Liver (tissue), 9 donors: ENCODE measurements around the gene PFKFB3. TPM values are rescaled to one million over a fixed set of nuclear protein-coding genes. Genes with fewer than 3 reads are reported as not detected.
"Not testable (repeated sequence)": the region's sequence is repeated elsewhere in the genome, so short reads cannot be mapped to it uniquely, and the experiment has no call there.

Experiments
- DNase-seq: peaks from one replicate; pipeline ENCODE4 v3.0.0-alpha.2; 2017; ENCODE audit warnings: low spot score
- H3K27ac ChIP-seq, 2 donors: one replicate each; pipeline ENCODE4 v1.7.0; 2013; ENCODE audit warnings: inconsistent platforms in 2 of 2, low read length in 2 of 2, control low read depth in 1 of 2, low read depth in 1 of 2, mild to moderate bottlenecking in 1 of 2
- H3K27me3 ChIP-seq, 4 donors: one replicate each; pipeline versions ENCODE4 v1.6.1 to v1.7.0; 2013; ENCODE audit warnings: low read length in 3 of 4, inconsistent platforms in 1 of 4, mild to moderate bottlenecking in 1 of 4, moderate library complexity in 1 of 4; ENCODE audit not compliant: control insufficient read depth in 4 of 4, insufficient read depth in 4 of 4
- H3K36me3 ChIP-seq, 4 donors: one replicate each; pipeline versions ENCODE4 v1.6.1 to v1.7.0; 2013; ENCODE audit warnings: low read length in 3 of 4, mild to moderate bottlenecking in 3 of 4, low read depth in 1 of 4, moderate library complexity in 1 of 4; ENCODE audit not compliant: control insufficient read depth in 4 of 4, insufficient read depth in 3 of 4
- H3K4me1 ChIP-seq, 4 donors: one replicate each; pipeline versions ENCODE4 v1.6.1 to v1.7.0; 2013; ENCODE audit warnings: low read length in 3 of 4, mild to moderate bottlenecking in 3 of 4, moderate library complexity in 1 of 4; ENCODE audit not compliant: control insufficient read depth in 4 of 4, insufficient read depth in 4 of 4
- H3K4me3 ChIP-seq, 3 donors: one replicate each; pipeline versions ENCODE4 v1.6.1 to v1.7.0; 2013; ENCODE audit warnings: low read length in 3 of 3, control low read depth in 1 of 3, low read depth in 1 of 3, mild to moderate bottlenecking in 1 of 3
- H3K9ac ChIP-seq, 2 donors: one replicate each; pipeline ENCODE4 v1.7.0; 2013; ENCODE audit warnings: low read length in 2 of 2, mild to moderate bottlenecking in 2 of 2, moderate library complexity in 2 of 2, control low read depth in 1 of 2, low read depth in 1 of 2
- H3K9me3 ChIP-seq, 4 donors: one replicate each; pipeline versions ENCODE4 v1.6.1 to v1.7.0; 2013; ENCODE audit warnings: low read length in 3 of 4; ENCODE audit not compliant: control insufficient read depth in 4 of 4
- EGR1 ChIP-seq, 2 donors: IDR thresholded peaks; 2 replicates each; pipeline ENCODE4 v1.6.1; 2016 to 2018; ENCODE audit warnings: antibody characterized with exemption in 2 of 2, low read depth in 2 of 2
- FOXA1 ChIP-seq: IDR thresholded peaks from 2 replicates; pipeline ENCODE4 v1.6.1; 2016; ENCODE audit warnings: antibody characterized with exemption
- FOXA2 ChIP-seq: IDR thresholded peaks from 2 replicates; pipeline ENCODE4 v1.6.1; 2016; ENCODE audit warnings: antibody characterized with exemption
- GABPA ChIP-seq, 2 donors: IDR thresholded peaks in 1 of 2; conservative IDR thresholded peaks in 1 of 2; 2 replicates each; pipeline ENCODE4 v1.6.1; 2016; ENCODE audit warnings: antibody characterized with exemption in 2 of 2, mild to moderate bottlenecking in 1 of 2, moderate library complexity in 1 of 2
- HNF4A ChIP-seq, 2 donors: conservative IDR thresholded peaks; 2 replicates each; pipeline ENCODE4 v1.6.1; 2016; ENCODE audit warnings: antibody characterized with exemption in 2 of 2, mild to moderate bottlenecking in 2 of 2
- HNF4G ChIP-seq: IDR thresholded peaks from 2 replicates; pipeline ENCODE4 v1.6.1; 2016; ENCODE audit warnings: antibody characterized with exemption
- NR2F2 ChIP-seq: IDR thresholded peaks from 2 replicates; pipeline ENCODE4 v1.6.1; 2016; ENCODE audit warnings: antibody characterized with exemption
- RAD21 ChIP-seq, 2 donors: IDR thresholded peaks; 2 replicates each; pipeline ENCODE4 v1.6.1; 2016; ENCODE audit warnings: antibody characterized with exemption in 2 of 2, mild to moderate bottlenecking in 2 of 2
- RXRA ChIP-seq, 2 donors: IDR thresholded peaks; 2 replicates each; pipeline ENCODE4 v1.6.1; 2017 to 2018; ENCODE audit warnings: antibody characterized with exemption in 2 of 2, mild to moderate bottlenecking in 1 of 2
- SP1 ChIP-seq: IDR thresholded peaks from 2 replicates; pipeline ENCODE4 v1.6.1; 2018; ENCODE audit warnings: antibody characterized with exemption, mild to moderate bottlenecking
- TAF1 ChIP-seq: conservative IDR thresholded peaks from 2 replicates; pipeline ENCODE4 v1.6.1; 2016; ENCODE audit warnings: antibody characterized with exemption, mild to moderate bottlenecking
- YY1 ChIP-seq: IDR thresholded peaks from 2 replicates; pipeline ENCODE4 v1.6.1; 2016; ENCODE audit warnings: antibody characterized with exemption, mild to moderate bottlenecking
- WGBS: extraction: QIAGEN DNeasy Blood & Tissue Kit; methylation state at CpG from one replicate; pipeline ENCODE4 v1.1.7; 2013; 5-methylcytosine and 5-hydroxymethylcytosine counted together
- polyA plus RNA-seq, 2 donors: library from polyadenylated mRNA; stranded (reverse) in 1 of 2; unstranded in 1 of 2; fragments of 200-250 nt in 1 of 2; fragments of >200 nt in 1 of 2; fragmentation: Nextera tagmentation in 1 of 2; extraction: Ambion mirVana in 1 of 2; gene quantifications; one replicate each; pipeline versions ENCODE4 v1.2.1 to v1.2.3, GENCODE V29; 2013 to 2015
- total RNA-seq, 2 donors: library from RNA; depleted of rRNA; stranded (reverse); fragments of >200 nt; gene quantifications; one replicate each; pipeline ENCODE4 v1.2.3, GENCODE V29; 2014
- TF ChIP-seq, protein P1 (sequence below): IDR thresholded peaks from 2 replicates; pipeline ENCODE4 v1.6.1; 2016; ENCODE audit warnings: antibody characterized with exemption
- TF ChIP-seq, protein P2 (sequence below): IDR thresholded peaks from 2 replicates; pipeline ENCODE4 v1.6.1; 2016; ENCODE audit warnings: antibody characterized with exemption
- TF ChIP-seq, protein P3 (sequence below): IDR thresholded peaks from 2 replicates; pipeline ENCODE4 v1.6.1; 2016; ENCODE audit warnings: antibody characterized with exemption
- TF ChIP-seq, protein P4 (sequence below): fragments of 150-350 bp; IDR thresholded peaks from 2 replicates; pipeline ENCODE4 v1.5.1; 2017; ENCODE audit warnings: improper control_type of control experiment, low read depth, low read length; ENCODE audit not compliant: missing input control
- donor health status: healthy.
- donor health status: healthy.
- donor health status: healthy.
- donor health status: healthy.
- donor health status: healthy.

Gene PFKFB3
- total and polyA plus RNA-seq, 4 donors, result 1.6 to 9.1 (median 5.8) TPM

DNA sequence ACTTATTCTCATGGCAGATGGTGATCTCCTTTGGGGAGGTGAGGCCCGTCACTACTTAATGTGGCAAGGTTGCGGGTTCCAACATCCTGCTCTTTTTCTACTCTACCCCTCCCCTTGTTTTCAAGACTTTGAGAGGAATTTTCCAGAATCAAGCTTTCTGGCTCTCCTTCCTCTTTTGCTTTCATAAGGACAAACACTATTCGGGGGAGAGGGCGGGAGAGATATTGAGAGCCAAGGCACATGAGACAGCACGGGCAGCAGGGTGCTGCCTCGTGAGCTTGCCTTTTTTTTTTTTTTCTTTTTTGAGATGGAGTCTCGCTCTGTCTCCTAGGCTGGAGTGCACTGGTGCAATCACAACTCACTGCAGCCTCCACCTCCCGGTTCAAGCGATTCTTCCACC is 6.9 kb upstream of the PFKFB3 start:
- WGBS, result 79% methylated on average over 9 of the region's 9 CpGs
- Histone ChIP-seq H3K27me3 (no peaks in the 10 kb centered on the region), H3K27ac (no peak overlapping the region), H3K9me3 (no peaks in the 10 kb centered on the region), H3K36me3 (no peaks in the 10 kb centered on the region), H3K4me3 (no peak overlapping the region), H3K4me1 (peaks cover 8 to 36% (median 26%) of the 10 kb centered on the region in 4 donors), H3K9ac (no peak overlapping the region)
- DNase-seq, result no peak
- TF ChIP-seq SP1, result no peak
- TF ChIP-seq, protein P1, sequence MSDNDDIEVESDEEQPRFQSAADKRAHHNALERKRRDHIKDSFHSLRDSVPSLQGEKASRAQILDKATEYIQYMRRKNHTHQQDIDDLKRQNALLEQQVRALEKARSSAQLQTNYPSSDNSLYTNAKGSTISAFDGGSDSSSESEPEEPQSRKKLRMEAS, result no peak
- TF ChIP-seq, protein P2, sequence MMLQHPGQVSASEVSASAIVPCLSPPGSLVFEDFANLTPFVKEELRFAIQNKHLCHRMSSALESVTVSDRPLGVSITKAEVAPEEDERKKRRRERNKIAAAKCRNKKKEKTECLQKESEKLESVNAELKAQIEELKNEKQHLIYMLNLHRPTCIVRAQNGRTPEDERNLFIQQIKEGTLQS, result no peak
- no peak for TF ChIP-seq FOXA1
- TF ChIP-seq FOXA2, result no peak
- no peak for TF ChIP-seq NR2F2

DNA sequence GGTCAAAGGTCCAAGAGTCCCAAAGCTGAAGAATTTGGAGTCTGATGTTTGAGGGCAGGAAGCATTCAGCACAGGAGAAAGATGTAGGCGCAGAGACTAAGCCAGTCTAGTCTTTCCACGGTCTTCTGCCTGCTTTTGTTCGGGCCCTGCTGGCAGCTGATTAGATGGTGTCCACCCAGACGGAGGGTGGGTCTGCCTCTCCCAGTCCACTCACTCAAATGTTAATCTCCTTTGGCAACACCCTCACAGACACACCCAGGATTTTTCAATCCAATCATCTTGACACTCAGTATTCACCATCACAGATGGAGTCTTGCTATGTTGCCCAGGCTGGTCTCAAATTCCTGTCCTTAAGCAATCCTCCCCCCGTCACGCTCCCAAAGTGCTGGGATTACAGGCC is 6.2 kb upstream of the PFKFB3 start:
- not testable (repeated sequence) for H3K27me3 ChIP-seq, H3K27ac ChIP-seq, H3K9ac ChIP-seq, H3K4me3 ChIP-seq, DNase-seq, H3K9me3 ChIP-seq, H3K36me3 ChIP-seq
- WGBS, result 92% methylated on average over 6 of the region's 6 CpGs
- H3K4me1 ChIP-seq, result peaks cover 10 to 37% (median 24%) of the 10 kb centered on the region in 4 donors

DNA sequence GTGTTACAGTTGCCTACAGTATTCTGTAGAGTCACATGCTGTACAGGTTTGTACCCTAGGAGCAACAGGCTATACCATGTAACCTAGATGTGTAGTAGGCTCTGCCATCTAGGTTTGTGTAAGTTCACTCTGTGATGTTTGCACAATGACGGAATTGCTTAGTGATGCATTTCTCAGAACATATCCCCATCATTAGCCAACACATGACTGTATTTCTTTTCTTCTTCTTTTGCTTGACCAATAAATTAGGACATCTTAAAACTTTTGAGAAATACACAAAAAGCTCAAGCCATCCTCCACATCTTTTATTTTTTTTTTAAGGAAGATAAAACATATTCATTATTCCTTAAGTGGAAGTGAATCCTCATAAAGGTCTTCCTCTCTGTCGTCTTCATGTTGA is 5.4 kb upstream of the PFKFB3 start:
- H3K27ac ChIP-seq, result no peak overlapping the region
- H3K27me3 ChIP-seq, result no peaks in the 10 kb centered on the region
- peaks cover 16 to 41% (median 27%) of the 10 kb centered on the region in 4 donors for H3K4me1 ChIP-seq
- H3K9me3 ChIP-seq, result no peaks in the 10 kb centered on the region
- 56% methylated on average over 2 of the region's 2 CpGs for WGBS
- no peak overlapping the region for H3K9ac ChIP-seq
- DNase-seq, result no peak
- no peak overlapping the region for H3K4me3 ChIP-seq
- no peaks in the 10 kb centered on the region for H3K36me3 ChIP-seq
- no peak for TF ChIP-seq SP1
- TF ChIP-seq, protein P3, sequence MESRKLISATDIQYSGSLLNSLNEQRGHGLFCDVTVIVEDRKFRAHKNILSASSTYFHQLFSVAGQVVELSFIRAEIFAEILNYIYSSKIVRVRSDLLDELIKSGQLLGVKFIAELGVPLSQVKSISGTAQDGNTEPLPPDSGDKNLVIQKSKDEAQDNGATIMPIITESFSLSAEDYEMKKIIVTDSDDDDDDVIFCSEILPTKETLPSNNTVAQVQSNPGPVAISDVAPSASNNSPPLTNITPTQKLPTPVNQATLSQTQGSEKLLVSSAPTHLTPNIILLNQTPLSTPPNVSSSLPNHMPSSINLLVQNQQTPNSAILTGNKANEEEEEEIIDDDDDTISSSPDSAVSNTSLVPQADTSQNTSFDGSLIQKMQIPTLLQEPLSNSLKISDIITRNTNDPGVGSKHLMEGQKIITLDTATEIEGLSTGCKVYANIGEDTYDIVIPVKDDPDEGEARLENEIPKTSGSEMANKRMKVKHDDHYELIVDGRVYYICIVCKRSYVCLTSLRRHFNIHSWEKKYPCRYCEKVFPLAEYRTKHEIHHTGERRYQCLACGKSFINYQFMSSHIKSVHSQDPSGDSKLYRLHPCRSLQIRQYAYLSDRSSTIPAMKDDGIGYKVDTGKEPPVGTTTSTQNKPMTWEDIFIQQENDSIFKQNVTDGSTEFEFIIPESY, result no peak

DNA sequence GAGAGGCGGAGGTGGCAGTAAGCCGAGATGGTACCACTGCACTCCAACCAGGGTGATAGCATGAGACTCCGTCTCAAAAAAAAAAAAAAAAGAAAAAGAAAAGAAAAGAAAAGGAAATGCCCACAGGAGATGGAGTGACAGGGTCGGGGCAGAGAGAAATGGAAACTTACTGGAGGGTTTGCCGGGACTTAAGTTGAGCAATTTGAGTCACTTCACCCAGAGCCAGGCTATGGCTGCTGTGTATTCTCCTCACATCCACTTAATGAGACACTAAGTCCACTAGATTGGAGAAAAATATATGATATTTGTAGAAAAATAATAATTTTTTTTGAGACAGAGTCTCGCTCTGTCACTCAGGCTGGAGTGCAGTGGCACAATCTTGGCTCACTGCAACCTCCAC is 4.6 kb upstream of the PFKFB3 start:
- DNase-seq, result no peak
- Histone ChIP-seq H3K36me3 (no peaks in the 10 kb centered on the region), H3K4me3 (no peak overlapping the region), H3K27me3 (no peaks in the 10 kb centered on the region), H3K4me1 (peaks cover 20 to 41% (median 30%) of the 10 kb centered on the region in 4 donors), H3K27ac (no peak overlapping the region), H3K9ac (no peak overlapping the region), H3K9me3 (no peaks in the 10 kb centered on the region)
- 85% methylated on average over 6 of the region's 6 CpGs for WGBS
- TF ChIP-seq YY1 (no peak), SP1 (no peak), HNF4G (no peak), TAF1 (no peak), FOXA1 (no peak), FOXA2 (no peak), RAD21 (IDR thresholded peaks at IDR 0.05) (no peak), HNF4A (conservative IDR thresholded peaks at IDR 0.05) (no peak), GABPA (IDR thresholded peaks at IDR 0.05 in 1 of 2, conservative IDR thresholded peaks at IDR 0.05 in 1 of 2) (no peak), RXRA (IDR thresholded peaks at IDR 0.05) (no peak), NR2F2 (no peak), EGR1 (IDR thresholded peaks at IDR 0.05; ENCODE audit: low read depth in 2 of 2) (no peak)
- TF ChIP-seq, protein P3, result no peak
- TF ChIP-seq, protein P4, sequence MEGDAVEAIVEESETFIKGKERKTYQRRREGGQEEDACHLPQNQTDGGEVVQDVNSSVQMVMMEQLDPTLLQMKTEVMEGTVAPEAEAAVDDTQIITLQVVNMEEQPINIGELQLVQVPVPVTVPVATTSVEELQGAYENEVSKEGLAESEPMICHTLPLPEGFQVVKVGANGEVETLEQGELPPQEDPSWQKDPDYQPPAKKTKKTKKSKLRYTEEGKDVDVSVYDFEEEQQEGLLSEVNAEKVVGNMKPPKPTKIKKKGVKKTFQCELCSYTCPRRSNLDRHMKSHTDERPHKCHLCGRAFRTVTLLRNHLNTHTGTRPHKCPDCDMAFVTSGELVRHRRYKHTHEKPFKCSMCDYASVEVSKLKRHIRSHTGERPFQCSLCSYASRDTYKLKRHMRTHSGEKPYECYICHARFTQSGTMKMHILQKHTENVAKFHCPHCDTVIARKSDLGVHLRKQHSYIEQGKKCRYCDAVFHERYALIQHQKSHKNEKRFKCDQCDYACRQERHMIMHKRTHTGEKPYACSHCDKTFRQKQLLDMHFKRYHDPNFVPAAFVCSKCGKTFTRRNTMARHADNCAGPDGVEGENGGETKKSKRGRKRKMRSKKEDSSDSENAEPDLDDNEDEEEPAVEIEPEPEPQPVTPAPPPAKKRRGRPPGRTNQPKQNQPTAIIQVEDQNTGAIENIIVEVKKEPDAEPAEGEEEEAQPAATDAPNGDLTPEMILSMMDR, result no peak
- TF ChIP-seq, protein P2, result no peak
